GM18861 (cell line): Measurements from ENCODE around the gene LETM1.

Experiments used
- ATAC-seq: cut with Tn5 transposase; IDR thresholded peaks from one replicate; pipeline ENCODE4 v1.9.1; 2021; ENCODE audit not compliant: unreplicated experiment

Gene LETM1

GRCh38 chr4:1797298-1797860 lies 58.6 kb downstream of the LETM1 start:
- ATAC-seq, result no peak

DNA sequence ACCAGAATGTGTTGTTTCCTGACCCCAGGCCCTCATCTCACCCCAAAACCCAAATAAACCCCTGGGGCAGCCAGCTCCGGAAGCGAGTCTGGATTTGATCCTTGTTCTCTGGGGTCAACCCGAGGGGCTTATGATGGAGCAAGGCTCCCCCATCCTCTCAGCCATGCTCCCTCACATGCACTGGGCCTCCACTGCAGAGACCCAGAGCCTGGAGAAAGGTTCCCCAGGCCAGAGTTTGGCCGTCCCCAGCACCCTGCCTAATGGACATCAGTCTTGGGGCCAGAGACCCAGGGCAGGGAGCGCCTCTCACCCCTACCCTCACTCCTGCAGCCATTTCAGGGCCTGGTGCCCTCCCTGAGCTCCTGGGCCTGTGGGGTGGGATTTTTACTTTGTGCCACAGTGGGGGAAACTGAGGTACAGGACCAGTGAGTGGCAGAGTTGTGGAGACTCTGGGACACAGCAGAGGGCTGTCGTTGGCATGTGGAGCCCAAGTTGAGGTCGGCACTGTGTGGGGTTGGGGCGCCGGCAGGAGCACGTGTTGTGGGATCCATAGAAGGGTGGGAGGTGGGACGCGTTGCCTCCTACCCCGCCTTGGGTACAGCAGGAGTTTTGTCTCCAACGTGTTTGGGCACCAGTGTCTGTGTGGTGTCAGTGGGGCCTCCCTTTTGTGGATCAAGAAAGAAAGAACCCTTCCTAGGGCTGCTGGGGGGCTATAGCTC lies 59.3 kb downstream of the LETM1 start:
- ATAC-seq, result no peak

- ATAC-seq, result no peak
Measured at GRCh38 chr4:1795299-1796195, 60.4 kb downstream of the LETM1 start.

DNA sequence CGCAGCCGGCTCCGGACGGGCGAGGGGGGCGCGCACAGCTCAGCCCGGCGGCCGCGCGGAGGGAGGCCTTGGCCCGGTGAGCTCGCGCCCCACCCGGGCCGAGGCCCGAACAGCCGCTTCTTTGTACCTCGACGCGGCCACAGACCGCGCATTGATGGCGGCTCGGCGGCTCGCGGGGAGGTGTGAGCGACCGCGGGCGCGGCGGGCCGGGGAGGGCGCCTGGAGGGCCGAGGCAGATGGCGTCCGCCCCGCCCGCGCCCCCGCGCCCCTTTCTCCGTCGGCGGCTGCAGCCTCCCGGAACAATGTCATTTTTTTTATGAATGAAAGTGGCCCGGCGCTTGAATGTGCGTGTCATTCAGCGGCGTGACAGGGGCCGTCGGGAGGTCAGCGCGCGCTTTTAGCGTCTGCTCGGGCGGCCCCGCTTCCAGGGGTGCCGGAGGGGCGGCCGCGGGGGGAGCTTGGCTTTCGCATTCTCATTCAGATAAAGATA lies 61.1 kb downstream of the LETM1 start:
- no peak for ATAC-seq

DNA sequence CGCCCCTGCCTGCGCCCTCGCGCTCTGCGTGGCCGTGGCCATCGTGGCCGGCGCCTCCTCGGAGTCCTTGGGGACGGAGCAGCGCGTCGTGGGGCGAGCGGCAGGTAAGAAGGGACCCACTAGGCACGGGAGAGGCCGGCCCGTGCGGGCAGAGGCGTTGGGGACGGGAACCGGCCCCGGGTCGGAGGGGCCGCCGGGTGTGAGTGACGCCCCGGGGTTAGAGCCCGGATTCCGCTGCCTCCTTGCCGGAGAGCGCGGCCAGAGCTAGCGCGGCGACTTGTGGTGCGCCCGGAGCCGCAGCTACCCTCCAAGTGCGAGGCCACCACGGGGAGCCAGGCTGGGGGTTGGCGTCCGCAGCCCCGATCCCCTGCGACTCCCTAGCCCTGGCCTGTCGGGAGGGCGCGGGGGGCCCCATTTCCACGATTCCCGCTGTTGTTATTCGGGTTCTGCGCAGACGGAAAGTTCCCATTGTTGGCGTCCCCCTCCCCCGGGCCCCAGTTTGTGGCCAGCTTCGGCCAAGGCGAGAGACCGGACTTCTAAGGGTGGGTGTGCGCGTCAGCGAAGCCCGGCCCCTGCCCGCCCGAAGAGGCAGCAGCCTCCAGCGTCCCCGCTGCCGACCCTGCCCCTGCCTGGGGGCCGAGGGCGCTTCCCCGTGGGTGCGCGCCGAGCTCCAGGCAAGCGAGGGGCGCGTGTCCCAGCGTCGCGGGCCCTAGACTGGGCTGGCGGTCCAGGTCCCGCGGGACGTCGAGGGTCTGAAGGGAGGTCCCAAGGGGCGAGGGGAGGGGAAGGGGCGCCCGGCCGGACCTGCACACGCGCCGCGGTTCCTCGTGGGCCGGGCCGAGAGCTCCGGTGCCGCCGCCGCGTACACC lies 61.8 kb downstream of the LETM1 start:
- no peak for ATAC-seq

GRCh38 chr4:1793496-1793840 lies 62.5 kb downstream of the LETM1 start:
- ATAC-seq, result no peak

- no peak for ATAC-seq
Measured at GRCh38 chr4:1792832-1793495, 63.0 kb downstream of the LETM1 start, which contains the start of gene FGFR3. Gene FGFR3, plus strand, starts transcription at chr4:1793293. Its CDS starts 642 bp downstream, at chr4:1793935.

DNA sequence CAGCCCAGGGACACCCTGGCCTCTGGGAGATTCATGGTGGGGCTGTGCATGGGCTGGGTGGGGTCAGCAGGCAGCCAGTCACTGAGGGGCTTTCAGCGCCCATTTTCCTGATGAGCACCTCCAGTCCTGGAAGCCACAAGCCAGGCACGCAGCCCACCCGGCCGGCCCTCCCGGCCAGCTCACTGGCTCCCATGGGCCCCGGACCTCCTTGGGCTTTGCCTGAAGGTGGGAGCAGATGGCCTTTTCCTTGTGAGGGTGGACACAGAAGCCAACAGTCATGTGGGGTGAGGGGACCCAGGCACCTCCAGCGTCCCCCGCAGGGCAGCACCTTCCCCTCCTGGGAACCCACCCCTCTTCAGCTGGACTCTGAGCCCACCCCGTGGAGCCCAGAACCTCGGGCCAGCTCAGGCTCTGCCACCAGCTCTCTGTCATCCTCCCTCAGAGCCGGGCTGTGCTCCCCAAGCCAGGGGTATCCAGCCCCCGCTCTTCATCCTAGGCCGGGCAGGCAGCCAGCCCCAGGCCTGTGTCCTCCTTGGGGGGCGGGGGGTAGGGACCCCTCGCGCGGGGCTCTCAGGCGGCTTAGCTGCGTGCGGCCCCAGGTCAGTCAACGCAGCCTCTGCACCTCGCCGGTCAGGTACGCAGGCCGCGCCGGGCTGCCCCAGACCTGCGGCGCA lies 63.7 kb downstream of the LETM1 start:
- ATAC-seq, result no peak

GRCh38 chr4:1790005-1790404 lies 66.0 kb downstream of the LETM1 start:
- no peak for ATAC-seq

- ATAC-seq, result no peak
Measured at GRCh38 chr4:1789552-1789951, 66.4 kb downstream of the LETM1 start.

- no peak for ATAC-seq
Measured at GRCh38 chr4:1788254-1788973, 67.5 kb downstream of the LETM1 start.

GRCh38 chr4:1787411-1788077 lies 68.4 kb downstream of the LETM1 start:
- no peak for ATAC-seq

DNA sequence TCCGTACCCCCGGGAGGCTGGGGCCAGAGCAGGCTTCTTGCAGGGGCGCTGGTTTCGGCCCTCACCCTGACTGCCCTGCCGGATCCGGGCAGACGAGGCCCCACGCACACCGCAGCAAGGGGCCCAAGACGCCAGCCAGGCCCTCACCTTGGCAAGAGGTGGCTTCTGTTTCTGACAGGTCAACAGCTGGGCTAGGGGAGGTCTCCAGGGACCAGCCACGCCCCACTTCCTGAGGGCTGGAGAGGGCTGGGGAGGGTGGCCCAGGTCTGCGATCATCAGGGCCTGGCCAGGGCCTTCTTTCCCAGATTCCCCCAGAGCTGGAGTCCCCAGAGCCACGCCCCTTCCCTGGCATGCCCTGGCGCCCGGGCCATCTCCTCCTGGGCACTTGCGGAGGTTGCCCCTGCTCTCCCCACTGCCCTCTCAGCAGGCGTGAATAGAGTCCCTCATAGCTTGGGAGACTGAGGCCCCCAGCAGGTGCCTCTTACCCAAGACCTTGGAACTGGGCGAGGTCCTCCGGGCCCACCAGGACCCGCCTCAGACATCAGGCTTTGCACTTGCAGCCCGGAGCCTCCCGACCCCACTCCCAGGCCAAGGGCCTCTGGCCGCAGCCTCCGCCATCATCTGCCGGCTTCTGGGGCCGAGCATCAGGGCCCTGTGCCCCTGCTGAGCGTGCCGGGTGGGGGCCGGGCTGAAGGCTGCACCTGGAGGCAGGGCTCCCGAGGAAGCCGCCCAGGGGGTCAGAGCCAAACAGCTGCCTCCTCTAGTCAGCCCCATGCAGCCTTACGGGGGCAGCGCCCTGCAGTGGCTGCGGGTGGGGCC lies 69.2 kb downstream of the LETM1 start:
- no peak for ATAC-seq

DNA sequence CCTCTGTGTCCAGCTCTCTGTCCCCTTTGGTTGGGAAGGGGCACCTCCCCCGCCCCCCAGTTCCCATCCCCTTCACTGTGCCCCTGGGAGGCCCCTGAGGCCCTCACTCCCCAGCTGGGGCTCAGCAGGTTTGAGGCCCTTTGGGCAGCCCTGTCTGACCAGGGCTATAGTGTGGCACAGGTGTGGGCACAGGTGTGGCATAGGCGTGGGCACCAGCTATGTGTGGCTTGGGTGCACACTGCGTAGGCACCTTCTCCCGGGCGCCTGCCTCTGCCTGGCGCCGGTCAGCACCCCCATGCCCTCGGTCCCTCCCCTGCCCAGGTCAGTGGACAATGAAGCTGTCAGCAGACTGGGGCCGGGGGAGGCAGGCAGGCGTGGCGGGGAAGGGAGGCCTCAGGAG lies 70.4 kb downstream of the LETM1 start:
- ATAC-seq, result no peak

GRCh38 chr4:1784789-1785591 lies 71.0 kb downstream of the LETM1 start:
- ATAC-seq, result no peak

GRCh38 chr4:1784395-1784788 lies 71.6 kb downstream of the LETM1 start:
- no peak for ATAC-seq

- no peak for ATAC-seq
Measured at GRCh38 chr4:1783970-1784369, 72.0 kb downstream of the LETM1 start.
